Caco-2 (cell line): ENCODE data around the gene RYR2. TPM values are rescaled to one million over a fixed set of nuclear protein-coding genes. Genes with fewer than 3 reads are reported as not detected.

Source experiments
- BruUV-seq: library from RNA; stranded (reverse); fragments of 400-500 nt; replicated peaks from 2 replicates; lab custom pipeline; 2021; lab: Mats Ljungman, UMichigan
- CTCF ChIA-PET: fragments of 300-600 bp; sonication (Branson Sonifier 250); formaldehyde crosslinking; loops from one replicate; lab custom pipeline; 2022; ENCODE audit warnings: antibody characterized with exemption; lab: Charles Lee
- POLR2A ChIA-PET: fragments of 300-600 bp; sonication (Branson Sonifier 250); formaldehyde crosslinking; loops from one replicate; lab custom pipeline; 2022; ENCODE audit warnings: antibody characterized with exemption; lab: Charles Lee
- DNase-seq, 2 experiments: peaks; one replicate each; pipeline versions ENCODE4 v3.0.0 to v3.0.0-alpha.2; 2020 to 2022
- H3K27me3 ChIP-seq: replicated peaks from 2 replicates; pipeline ENCODE4 v1.6.0; 2011; ENCODE audit warnings: low read length; ENCODE audit not compliant: control insufficient read depth, insufficient read depth
- H3K36me3 ChIP-seq: 2 replicates; pipeline ENCODE4 v1.5.1; 2011; ENCODE audit warnings: low read length; ENCODE audit not compliant: control insufficient read depth, insufficient read depth
- H3K4me1 ChIP-seq: fragments of 250-450 bp; sonication (Bioruptor Pico); 2 replicates; pipeline ENCODE4 v1.5.1; 2020; ENCODE audit warnings: mild to moderate bottlenecking
- H3K4me3 ChIP-seq: 2 replicates; pipeline ENCODE4 v1.5.1; 2011; ENCODE audit warnings: low read depth, mild to moderate bottlenecking, control low read depth, low read length
- H3K9me3 ChIP-seq: fragments of 250-450 bp; sonication (Bioruptor Pico); 2 replicates; pipeline ENCODE4 v1.5.1; 2020; ENCODE audit warnings: mild to moderate bottlenecking, moderate library complexity
- H3K27ac Mint-ChIP-seq: one replicate; pipeline ENCODE4 v1.8.0; 2022; ENCODE audit warnings: mixed read lengths; ENCODE audit not compliant: unreplicated experiment
- H3K27me3 Mint-ChIP-seq: one replicate; pipeline ENCODE4 v1.8.0; 2022; ENCODE audit warnings: mixed read lengths; ENCODE audit not compliant: insufficient read depth, unreplicated experiment
- H3K36me3 Mint-ChIP-seq: one replicate; pipeline ENCODE4 v1.8.0; 2022; ENCODE audit warnings: mild to moderate bottlenecking, mixed read lengths; ENCODE audit not compliant: insufficient read depth, unreplicated experiment
- H3K4me1 Mint-ChIP-seq: one replicate; pipeline ENCODE4 v1.8.0; 2022; ENCODE audit warnings: low read depth, mixed read lengths; ENCODE audit not compliant: unreplicated experiment
- H3K4me3 Mint-ChIP-seq: one replicate; pipeline ENCODE4 v1.8.0; 2022; ENCODE audit warnings: mild to moderate bottlenecking, moderate library complexity, mixed read lengths; ENCODE audit not compliant: unreplicated experiment
- H3K9me3 Mint-ChIP-seq: one replicate; pipeline ENCODE4 v1.8.0; 2022; ENCODE audit warnings: mixed read lengths; ENCODE audit not compliant: unreplicated experiment
- CTCF ChIP-seq, 2 experiments: fragments of 200-600 bp in 1 of 2; IDR thresholded peaks; 1 replicate in 1 of 2; 2 replicates in 1 of 2; pipeline versions ENCODE4 v1.5.1 to v1.8.0; 2011 to 2022; ENCODE audit warnings: antibody characterized with exemption in 1 of 2, control low read depth in 1 of 2, inconsistent platforms in 1 of 2, low read depth in 1 of 2, low read length in 1 of 2, mild to moderate bottlenecking in 1 of 2, moderate library complexity in 1 of 2; ENCODE audit not compliant: insufficient read depth in 1 of 2, severe bottlenecking in 1 of 2, unreplicated experiment in 1 of 2
- intact Hi-C: fragments of 100-400 bp; cut with micrococcal nuclease; formaldehyde crosslinking; loops from one replicate; pipeline ENCODE4 v1.10.0; 2022; ENCODE audit not compliant: unreplicated experiment
- total RNA-seq: library from RNA; stranded (reverse); gene quantifications from 2 replicates; pipeline ENCODE4 v1.2.3, GENCODE V29; 2022

The RYR2 gene
- total RNA-seq, 1 experiment from 2014 or later = 3.4 TPM

DNA sequence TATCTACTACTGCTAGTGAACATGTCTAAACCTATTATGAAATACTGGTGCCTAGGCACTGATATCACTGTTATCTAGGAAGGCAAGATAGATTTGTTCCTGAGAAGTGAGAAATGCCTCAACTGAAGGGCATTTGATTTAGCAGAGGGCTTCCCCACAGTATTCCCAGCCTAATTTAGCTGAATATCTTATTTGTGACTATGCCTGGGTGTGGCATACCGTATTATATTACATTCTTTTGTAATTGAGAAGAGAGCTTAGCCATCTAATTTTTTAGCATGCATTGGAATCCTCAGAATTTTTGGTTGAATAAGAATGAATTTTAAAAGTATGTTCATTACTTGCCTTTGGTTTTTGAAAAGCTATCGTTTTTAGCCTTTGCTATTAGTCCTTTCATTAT is 749.6 kb downstream of the RYR2 start:
- H3K36me3 ChIP-seq = no peaks in the 10 kb centered on the region
- Mint-ChIP-seq H3K27ac (no peak overlapping the region), H3K4me3 (no peak overlapping the region), H3K4me1 (no peaks in the 10 kb centered on the region), H3K36me3 (no peaks in the 10 kb centered on the region), H3K27me3 (no peaks in the 10 kb centered on the region), H3K9me3 (no peaks in the 10 kb centered on the region)
- TF ChIP-seq CTCF (IDR thresholded peaks at IDR 0.05; ENCODE audit: insufficient read depth in 1 of 2, low read depth in 1 of 2, low read length in 1 of 2, severe bottlenecking in 1 of 2, unreplicated experiment in 1 of 2) = no peak
- no peak for DNase-seq
- peaks cover 8% of the 10 kb centered on the region for H3K4me1 ChIP-seq
- no peaks in the 10 kb centered on the region for H3K9me3 ChIP-seq
- no peak overlapping the region for H3K4me3 ChIP-seq
- ChIA-PET CTCF (no interaction called here), POLR2A (no interaction called here)
- no TSS peak for BruUV-seq
- intact Hi-C loops = no loop called here
- no peaks in the 10 kb centered on the region for H3K27me3 ChIP-seq

DNA sequence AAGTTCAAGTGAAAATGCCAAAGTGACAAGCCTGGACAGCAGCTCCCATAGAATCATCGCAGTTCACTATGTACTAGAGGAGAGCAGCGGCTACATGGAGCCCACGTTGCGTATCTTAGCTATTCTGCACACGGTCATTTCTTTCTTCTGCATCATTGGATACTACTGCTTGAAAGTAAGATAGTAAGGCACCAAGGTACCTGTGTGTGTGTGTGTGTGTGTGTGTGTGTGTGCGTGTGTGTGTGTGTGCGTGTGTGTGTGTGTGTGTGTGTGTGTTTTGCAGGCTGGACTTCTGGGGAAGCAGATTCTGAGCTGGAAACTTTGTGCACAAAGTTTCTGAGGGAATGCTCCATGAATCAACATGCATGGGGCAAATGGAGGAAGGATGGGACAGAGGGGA is 750.2 kb downstream of the RYR2 start:
- no peaks in the 10 kb centered on the region for H3K36me3 Mint-ChIP-seq
- no peaks in the 10 kb centered on the region for H3K4me1 Mint-ChIP-seq
- no peaks in the 10 kb centered on the region for H3K36me3 ChIP-seq
- H3K9me3 Mint-ChIP-seq = no peaks in the 10 kb centered on the region
- H3K4me3 Mint-ChIP-seq = no peak overlapping the region
- intact Hi-C loops = no loop called here
- no peak overlapping the region for H3K27ac Mint-ChIP-seq
- H3K27me3 Mint-ChIP-seq = no peaks in the 10 kb centered on the region
- ChIA-PET CTCF (no interaction called here), POLR2A (no interaction called here)
- no peak for TF ChIP-seq CTCF (IDR thresholded peaks at IDR 0.05; ENCODE audit: insufficient read depth in 1 of 2, low read depth in 1 of 2, low read length in 1 of 2, severe bottlenecking in 1 of 2, unreplicated experiment in 1 of 2)
- no peaks in the 10 kb centered on the region for H3K9me3 ChIP-seq
- no TSS peak for BruUV-seq
- H3K4me3 ChIP-seq = no peak overlapping the region
- DNase-seq = no peak
- H3K27me3 ChIP-seq = no peaks in the 10 kb centered on the region
- H3K4me1 ChIP-seq = peaks cover 8% of the 10 kb centered on the region

DNA sequence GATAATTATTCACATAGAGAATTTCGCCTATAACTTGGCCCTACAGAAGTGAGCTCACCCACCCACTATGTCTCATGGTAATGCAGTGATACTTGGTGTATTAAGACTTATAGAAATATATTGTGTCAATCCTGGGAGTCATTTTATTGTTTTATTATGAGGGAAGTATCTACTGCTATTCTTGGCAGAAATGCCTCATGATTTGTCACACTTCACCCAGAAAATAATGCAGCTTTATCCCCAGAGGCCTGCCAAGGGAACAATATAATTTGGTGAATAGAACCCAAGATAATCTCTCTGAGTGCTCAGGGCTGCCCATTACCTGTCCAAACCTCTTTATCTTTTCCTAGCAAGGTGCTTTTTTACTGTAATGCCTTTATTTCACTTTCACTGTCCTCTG is 750.7 kb downstream of the RYR2 start:
- no peaks in the 10 kb centered on the region for H3K27me3 Mint-ChIP-seq
- Histone ChIP-seq H3K4me1 (peaks cover 8% of the 10 kb centered on the region), H3K36me3 (no peaks in the 10 kb centered on the region), H3K4me3 (no peak overlapping the region), H3K27me3 (no peaks in the 10 kb centered on the region), H3K9me3 (no peaks in the 10 kb centered on the region)
- no peak for DNase-seq
- no peaks in the 10 kb centered on the region for H3K9me3 Mint-ChIP-seq
- no peak overlapping the region for H3K27ac Mint-ChIP-seq
- H3K36me3 Mint-ChIP-seq = no peaks in the 10 kb centered on the region
- H3K4me3 Mint-ChIP-seq = no peak overlapping the region
- intact Hi-C loops = no loop called here
- ChIA-PET POLR2A (no interaction called here), CTCF (no interaction called here)
- BruUV-seq = no TSS peak
- no peaks in the 10 kb centered on the region for H3K4me1 Mint-ChIP-seq
- TF ChIP-seq CTCF (IDR thresholded peaks at IDR 0.05; ENCODE audit: insufficient read depth in 1 of 2, low read depth in 1 of 2, low read length in 1 of 2, severe bottlenecking in 1 of 2, unreplicated experiment in 1 of 2) = no peak
